ENCODE data around the gene NINJ1. TPM values are rescaled to one million over a fixed set of nuclear protein-coding genes. Genes with fewer than 3 reads are reported as not detected.

NINJ1 gene
- total and polyA plus RNA-seq, 2 of the 13 experiments (the other 11 are each of a cell fraction or from before 2014, with no cell fraction given): 81.2 to 92.1 TPM

DNA sequence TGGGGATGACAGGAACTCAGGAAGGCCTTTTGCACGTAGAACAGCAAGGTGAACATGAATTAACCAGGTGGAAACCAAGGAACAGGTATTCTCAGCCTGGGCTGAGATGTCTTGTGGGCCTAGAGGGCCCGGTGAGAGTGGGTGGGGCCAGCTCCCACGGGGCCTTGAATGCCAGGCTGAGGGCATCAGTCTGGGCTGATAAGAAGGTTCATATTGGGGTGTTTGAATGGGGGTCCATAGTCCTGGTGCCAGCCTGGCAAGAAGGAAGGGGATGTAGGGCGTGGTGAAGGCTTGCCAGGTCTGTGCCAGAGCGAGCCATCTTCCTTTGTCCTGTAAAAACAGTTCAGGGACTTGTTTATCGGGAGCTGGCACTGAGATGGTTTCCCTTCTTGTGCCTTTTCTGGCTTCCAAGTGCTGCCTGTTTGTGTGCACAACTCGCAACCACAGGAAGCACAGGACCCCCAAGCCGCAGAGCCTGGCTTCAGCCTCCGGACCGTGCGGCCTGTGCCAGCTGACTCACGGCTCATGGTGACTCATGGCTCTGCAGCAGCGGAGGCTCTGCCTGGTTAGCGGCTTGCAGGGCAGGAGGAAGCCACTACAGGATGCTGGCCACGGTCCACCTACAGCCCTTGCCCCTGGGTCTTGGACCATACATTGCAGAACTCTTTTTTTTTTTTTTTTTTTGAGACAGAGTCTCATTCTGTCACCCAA, 35.7 kb downstream of the NINJ1 start (continued):
- TF ChIP-seq, protein P1, sequence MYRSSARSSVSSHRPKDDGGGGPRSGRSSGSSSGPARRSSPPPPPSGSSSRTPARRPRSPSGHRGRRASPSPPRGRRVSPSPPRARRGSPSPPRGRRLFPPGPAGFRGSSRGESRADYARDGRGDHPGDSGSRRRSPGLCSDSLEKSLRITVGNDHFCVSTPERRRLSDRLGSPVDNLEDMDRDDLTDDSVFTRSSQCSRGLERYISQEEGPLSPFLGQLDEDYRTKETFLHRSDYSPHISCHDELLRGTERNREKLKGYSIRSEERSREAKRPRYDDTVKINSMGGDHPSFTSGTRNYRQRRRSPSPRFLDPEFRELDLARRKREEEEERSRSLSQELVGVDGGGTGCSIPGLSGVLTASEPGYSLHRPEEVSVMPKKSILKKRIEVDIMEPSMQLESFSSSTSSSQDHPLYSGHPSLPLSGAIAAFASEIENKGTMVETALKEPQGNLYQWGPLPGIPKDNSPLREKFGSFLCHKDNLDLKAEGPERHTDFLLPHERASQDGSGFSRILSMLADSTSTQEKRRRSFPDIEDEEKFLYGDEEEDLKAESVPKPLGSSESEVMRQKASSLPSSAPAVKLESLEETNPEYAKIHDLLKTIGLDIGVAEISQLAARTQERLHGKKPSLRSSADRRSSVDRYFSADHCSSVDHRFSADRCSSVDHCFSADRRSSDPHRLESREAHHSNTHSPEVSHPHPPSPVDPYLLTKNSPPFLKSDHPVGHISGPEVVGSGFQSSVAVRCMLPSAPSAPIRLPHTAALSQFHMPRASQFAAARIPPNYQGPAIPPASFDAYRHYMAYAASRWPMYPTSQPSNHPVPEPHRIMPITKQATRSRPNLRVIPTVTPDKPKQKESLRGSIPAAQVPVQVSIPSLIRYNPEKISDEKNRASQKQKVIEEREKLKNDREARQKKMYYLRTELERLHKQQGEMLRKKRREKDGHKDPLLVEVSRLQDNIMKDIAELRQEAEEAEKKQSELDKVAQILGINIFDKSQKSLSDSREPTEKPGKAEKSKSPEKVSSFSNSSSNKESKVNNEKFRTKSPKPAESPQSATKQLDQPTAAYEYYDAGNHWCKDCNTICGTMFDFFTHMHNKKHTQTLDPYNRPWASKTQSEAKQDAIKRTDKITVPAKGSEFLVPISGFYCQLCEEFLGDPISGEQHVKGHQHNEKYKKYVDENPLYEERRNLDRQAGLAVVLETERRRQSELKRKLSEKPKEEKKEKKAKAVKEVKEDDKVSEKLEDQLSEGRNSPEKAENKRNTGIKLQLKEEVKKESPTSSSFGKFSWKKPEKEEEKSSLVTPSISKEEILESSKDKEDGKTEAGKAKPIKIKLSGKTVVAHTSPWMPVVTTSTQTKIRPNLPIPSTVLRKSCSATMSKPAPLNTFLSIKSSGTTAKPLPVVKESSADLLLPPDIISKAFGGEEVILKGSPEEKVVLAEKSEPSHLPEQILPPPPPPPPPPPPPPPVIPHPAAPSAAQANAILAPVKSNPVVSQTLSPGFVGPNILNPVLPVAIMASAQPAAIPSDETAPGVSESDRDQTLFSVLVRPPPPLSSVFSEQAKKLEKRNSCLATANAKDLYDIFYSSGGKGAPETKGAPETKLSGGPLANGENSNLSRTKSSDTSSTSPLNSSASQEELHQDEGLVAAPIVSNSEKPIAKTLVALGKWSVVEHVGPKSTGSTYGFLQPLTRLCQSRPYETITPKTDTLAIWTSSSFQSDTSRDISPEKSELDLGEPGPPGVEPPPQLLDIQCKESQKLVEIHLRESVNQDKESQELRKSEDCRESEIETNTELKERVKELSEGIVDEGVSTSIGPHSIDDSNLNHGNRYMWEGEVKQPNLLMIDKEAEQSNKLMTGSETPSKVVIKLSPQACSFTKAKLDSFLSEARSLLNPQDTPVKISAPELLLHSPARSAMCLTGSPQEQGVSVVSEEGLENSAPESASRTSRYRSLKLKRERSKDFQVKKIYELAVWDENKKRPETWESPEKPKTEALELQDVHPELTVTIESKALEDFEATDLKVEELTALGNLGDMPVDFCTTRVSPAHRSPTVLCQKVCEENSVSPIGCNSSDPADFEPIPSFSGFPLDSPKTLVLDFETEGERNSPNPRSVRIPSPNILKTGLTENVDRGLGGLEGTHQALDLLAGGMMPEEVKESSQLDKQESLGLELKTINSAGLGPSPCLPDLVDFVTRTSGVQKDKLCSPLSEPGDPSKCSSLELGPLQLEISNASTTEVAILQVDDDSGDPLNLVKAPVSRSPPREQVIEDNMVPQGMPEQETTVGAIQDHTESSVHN (CRISPR knock-in tag; IDR thresholded peaks at IDR 0.05): no peak
- TF ChIP-seq, protein P2, sequence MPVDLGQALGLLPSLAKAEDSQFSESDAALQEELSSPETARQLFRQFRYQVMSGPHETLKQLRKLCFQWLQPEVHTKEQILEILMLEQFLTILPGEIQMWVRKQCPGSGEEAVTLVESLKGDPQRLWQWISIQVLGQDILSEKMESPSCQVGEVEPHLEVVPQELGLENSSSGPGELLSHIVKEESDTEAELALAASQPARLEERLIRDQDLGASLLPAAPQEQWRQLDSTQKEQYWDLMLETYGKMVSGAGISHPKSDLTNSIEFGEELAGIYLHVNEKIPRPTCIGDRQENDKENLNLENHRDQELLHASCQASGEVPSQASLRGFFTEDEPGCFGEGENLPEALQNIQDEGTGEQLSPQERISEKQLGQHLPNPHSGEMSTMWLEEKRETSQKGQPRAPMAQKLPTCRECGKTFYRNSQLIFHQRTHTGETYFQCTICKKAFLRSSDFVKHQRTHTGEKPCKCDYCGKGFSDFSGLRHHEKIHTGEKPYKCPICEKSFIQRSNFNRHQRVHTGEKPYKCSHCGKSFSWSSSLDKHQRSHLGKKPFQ (CRISPR knock-in tag; IDR thresholded peaks at IDR 0.05; ENCODE audit: insufficient replicate concordance): no peak
- TF ChIP-seq, protein P3, sequence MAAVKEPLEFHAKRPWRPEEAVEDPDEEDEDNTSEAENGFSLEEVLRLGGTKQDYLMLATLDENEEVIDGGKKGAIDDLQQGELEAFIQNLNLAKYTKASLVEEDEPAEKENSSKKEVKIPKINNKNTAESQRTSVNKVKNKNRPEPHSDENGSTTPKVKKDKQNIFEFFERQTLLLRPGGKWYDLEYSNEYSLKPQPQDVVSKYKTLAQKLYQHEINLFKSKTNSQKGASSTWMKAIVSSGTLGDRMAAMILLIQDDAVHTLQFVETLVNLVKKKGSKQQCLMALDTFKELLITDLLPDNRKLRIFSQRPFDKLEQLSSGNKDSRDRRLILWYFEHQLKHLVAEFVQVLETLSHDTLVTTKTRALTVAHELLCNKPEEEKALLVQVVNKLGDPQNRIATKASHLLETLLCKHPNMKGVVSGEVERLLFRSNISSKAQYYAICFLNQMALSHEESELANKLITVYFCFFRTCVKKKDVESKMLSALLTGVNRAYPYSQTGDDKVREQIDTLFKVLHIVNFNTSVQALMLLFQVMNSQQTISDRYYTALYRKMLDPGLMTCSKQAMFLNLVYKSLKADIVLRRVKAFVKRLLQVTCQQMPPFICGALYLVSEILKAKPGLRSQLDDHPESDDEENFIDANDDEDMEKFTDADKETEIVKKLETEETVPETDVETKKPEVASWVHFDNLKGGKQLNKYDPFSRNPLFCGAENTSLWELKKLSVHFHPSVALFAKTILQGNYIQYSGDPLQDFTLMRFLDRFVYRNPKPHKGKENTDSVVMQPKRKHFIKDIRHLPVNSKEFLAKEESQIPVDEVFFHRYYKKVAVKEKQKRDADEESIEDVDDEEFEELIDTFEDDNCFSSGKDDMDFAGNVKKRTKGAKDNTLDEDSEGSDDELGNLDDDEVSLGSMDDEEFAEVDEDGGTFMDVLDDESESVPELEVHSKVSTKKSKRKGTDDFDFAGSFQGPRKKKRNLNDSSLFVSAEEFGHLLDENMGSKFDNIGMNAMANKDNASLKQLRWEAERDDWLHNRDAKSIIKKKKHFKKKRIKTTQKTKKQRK (IDR thresholded peaks at IDR 0.05; ENCODE audit: low read length): no peak
- TF ChIP-seq SATB2 (CRISPR knock-in tag; IDR thresholded peaks at IDR 0.05) (no peak), ZNF773 (CRISPR knock-in tag; IDR thresholded peaks at IDR 0.05; ENCODE audit: borderline replicate concordance) (no peak), STAT5B (CRISPR knock-in tag; IDR thresholded peaks at IDR 0.05) (no peak), TBX2 (CRISPR knock-in tag; IDR thresholded peaks at IDR 0.05; ENCODE audit: borderline replicate concordance) (no peak), MBD4 (IDR thresholded peaks at IDR 0.05; ENCODE audit: borderline replicate concordance, low read length) (no peak), MAF1 (CRISPR knock-in tag; IDR thresholded peaks at IDR 0.05; ENCODE audit: borderline replicate concordance) (no peak), BRD4 (CRISPR knock-in tag; IDR thresholded peaks at IDR 0.05) (no peak)
- TF ChIP-seq, protein P4, sequence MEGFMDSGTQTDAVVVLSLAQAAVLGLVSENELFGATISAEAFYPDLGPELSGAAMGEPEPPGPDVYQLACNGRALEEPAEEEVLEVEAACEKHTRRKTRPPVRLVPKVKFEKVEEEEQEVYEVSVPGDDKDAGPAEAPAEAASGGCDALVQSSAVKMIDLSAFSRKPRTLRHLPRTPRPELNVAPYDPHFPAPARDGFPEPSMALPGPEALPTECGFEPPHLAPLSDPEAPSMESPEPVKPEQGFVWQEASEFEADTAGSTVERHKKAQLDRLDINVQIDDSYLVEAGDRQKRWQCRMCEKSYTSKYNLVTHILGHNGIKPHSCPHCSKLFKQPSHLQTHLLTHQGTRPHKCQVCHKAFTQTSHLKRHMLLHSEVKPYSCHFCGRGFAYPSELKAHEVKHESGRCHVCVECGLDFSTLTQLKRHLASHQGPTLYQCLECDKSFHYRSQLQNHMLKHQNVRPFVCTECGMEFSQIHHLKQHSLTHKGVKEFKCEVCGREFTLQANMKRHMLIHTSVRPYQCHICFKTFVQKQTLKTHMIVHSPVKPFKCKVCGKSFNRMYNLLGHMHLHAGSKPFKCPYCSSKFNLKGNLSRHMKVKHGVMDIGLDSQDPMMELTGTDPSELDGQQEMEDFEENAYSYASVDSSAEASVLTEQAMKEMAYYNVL (CRISPR knock-in tag; IDR thresholded peaks at IDR 0.05; ENCODE audit: borderline replicate concordance): no peak
